ENCODE measurements around the gene ASPSCR1.

Gene ASPSCR1

GRCh38 chr17:81999587-81999975 lies 22.2 kb downstream of the ASPSCR1 start:
- DNase-seq (ENCODE audit: low spot score) = no peak

DNA sequence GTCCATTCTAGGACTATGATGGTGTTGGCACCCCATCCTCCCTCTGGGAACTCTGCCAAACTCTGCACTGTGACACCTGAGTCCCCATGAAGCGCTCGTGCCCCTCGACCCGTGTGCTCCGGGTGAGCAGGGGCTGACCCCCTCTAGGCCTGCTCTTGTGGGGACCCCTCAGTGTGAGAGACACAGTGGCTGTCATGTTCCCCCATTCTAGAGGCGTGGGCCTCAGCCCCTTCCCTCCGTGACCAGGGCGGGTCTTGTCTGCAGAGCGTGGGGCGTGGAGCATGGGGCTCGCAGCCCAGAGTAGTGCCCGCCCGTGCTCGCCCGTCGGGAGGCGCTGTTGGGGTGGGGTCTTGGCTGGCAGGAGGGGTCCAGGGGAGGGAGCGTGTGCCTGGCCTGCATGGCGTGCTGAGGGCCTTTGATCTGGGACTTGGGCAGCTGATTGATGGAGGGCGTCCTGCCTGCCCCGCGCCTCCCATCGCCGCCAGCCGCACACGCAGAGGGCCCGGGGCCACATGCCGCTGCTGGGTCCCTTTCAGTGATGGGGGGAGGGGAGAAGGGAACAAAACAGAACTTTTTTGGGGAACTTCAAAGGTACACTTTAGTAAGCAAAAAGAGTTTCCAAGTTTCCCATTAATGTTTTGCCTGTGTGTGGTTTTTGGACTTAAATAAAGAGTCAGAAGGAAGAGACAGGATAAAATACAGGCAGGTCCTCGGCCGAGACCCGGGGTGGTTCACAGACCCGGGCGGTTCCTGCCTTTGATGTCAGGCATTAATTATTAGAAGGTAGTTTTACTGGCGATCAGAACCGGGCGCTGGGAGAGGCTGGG lies 22.8 kb downstream of the ASPSCR1 start:
- DNase-seq (ENCODE audit: low spot score) = no peak

DNA sequence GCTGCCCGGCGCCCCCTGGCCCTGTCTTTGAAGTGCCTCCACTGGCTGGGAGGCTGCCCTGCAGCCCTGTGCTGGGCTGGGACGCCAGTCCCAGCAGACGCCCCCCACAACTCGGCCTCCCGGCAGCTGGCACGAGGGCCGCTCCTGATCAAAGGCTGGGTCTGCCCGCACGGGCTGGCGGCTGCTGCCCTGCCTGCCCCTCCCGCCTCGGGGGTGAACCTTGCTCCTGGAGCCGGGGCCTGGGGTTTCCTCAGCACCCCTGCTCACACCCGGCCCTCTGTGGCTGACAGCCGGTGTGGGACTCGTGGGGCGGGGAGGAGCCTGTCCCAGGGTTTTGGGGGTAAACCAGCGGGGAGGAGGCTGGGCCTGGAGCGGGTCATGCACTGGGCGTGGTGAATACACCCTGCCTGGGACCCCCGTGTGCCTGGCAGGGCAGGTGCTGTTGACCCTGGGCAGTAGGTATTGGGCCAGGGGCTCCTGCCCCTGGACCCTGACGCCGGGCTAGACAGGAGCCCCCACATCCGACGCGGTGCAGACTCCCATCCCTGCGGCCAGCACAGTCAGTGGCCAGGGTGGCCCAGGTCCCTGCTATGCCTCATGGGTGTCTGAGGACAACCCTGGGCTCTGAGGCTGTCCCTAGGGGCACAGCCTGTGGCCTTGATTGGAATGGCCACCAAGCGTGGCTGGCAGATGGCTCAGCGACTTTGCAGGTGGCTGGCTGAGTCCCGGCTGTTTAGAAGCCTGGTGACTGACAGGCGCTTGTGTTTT lies 23.6 kb downstream of the ASPSCR1 start:
- no peak for DNase-seq (ENCODE audit: low spot score)

- no peak for DNase-seq (ENCODE audit: low spot score)
Observed at GRCh38 chr17:82001571-82002056, 24.2 kb downstream of the ASPSCR1 start.

DNA sequence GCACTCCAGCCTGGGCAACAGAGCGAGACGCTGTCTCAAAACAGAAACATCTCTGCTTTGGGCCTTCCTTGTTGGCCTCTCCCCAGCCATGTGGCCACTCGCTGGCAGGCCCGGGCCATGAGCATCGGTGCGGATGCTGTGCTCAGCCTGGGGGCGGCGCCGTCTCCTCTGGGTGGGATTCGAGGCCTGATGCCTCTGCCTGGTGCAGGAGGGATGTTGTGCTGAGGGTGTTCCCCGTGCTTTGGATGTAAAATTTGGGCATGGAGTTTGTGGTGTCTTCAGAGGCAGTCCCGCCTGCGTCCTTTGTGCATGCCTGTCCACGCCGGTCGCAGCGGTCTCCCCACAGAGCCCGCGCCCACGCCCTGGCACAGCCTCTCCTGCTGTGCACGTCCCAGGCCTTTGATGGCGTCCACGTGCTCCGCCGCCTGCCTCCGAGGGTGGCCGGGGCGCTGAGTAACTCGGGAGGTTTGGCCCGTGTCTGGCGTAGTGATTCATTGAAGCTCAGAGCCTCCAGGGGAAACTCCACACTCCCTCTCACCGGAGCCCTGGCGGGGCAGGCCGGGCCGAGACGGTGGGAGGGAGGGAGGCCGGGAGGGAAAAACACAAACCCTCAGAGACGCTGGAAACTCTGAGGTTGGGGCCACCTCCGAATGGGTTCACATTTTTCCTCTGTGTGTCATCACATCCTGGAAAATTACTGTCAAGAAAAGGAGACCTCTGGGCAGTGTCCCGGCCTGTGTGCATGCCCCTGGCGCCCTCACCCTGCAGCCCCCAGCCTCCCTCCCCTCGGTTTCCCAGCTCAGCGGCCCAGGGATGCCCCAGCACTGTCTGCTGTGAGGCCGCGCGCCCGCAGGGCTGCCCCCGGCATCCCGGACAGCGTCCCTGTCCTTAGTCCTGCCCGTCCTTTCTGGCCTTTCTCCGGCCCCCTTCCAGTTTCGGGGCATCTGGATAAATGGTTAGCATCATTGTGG lies 26.3 kb downstream of the ASPSCR1 start:
- no peak for DNase-seq (ENCODE audit: low spot score)

GRCh38 chr17:82004517-82005455 lies 27.4 kb downstream of the ASPSCR1 start:
- DNase-seq (ENCODE audit: low spot score) = no peak

DNA sequence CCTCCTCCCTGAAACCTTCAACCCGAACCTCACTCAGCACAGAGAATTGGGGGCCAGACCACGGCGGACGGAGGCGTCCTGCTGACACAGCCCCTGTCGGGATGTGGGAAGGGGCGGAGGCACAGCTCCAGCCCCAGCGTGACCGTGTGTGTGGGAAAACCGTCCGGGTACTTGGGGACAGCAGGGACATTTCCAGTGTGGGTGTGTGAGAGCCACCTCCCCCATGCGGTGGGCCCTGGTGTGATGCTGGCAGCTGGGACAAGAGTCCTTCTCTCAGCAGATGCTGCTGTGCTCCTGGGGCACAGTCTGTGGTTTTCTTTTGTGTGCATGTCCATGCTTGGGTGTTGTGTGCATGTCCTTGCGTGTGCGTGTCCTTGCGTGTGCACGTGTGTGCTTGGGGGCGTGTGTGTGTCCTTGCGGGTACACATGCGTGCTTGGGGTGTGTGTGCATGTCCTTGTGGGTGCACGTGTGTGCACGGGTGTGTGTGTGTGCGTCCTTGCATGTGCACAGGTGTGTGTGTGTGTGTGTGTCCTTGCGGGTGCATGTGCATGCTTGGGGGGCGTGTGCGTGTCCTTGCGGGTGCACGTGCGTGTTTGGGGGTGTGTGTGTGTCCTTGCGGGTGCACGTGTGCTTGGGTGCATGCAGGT lies 28.4 kb downstream of the ASPSCR1 start:
- DNase-seq (ENCODE audit: low spot score) = no peak

DNA sequence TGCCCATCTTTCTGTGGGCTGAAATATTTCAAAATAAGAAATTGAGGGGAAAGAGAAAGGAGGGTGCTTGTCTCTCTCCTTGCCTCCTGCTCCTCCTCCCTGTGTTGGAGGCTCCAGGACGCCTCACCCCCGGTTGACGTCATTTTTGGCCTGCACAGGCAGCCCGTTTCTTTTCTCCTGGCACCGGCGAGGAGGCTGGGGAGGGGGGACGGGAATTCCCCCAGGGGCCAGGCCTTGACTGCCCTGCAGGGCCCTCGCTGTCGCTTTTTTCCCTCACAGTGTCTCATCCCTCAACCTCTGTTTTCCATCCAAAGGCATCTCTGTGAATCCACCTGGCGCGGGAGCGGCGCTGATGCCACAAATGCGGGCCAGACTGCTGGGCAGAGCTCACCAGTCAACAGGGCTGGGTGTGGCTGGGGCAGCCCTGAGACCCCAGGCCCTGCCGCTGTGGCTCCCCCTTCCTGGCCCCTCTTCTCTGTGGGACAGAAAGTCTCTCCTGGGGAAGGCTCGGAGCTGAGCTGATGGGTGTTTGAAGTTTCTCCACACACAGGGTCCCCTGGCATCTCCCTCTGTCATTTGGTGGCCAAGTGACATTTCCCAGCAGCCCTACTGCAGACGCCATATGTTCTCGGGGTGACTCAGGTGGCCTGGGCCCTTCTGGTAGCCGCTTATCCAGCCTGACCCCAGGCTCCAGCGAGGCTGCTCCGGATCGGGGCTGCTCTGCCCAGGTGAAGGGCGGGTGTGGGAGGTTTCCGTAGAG lies 29.2 kb downstream of the ASPSCR1 start:
- DNase-seq (ENCODE audit: low spot score) = no peak

DNA sequence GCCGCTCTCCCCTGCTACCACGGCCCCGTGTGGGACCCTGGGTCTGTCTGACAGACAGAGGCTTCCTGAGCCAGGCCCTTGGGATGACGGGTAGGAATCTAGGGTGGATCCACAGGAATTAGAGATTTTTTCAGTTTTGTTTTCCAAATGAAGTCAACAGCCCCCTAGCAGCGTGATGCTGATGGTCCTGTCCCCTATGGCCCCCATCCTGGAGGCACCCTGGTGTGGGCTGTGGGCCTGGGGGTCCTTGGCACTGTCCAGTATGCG lies 29.7 kb downstream of the ASPSCR1 start:
- no peak for DNase-seq (ENCODE audit: low spot score)

GRCh38 chr17:82007495-82008257 lies 30.2 kb downstream of the ASPSCR1 start:
- DNase-seq (ENCODE audit: low spot score) = no peak

GRCh38 chr17:82008258-82008940 lies 31.0 kb downstream of the ASPSCR1 start:
- no peak for DNase-seq (ENCODE audit: low spot score)

- DNase-seq (ENCODE audit: low spot score) = no peak
Observed at GRCh38 chr17:82008941-82009405, 31.5 kb downstream of the ASPSCR1 start.

GRCh38 chr17:82009413-82009812 lies 32.0 kb downstream of the ASPSCR1 start:
- no peak for DNase-seq (ENCODE audit: low spot score)

GRCh38 chr17:82010575-82011525 lies 33.4 kb downstream of the ASPSCR1 start:
- DNase-seq (ENCODE audit: low spot score) = no peak

DNA sequence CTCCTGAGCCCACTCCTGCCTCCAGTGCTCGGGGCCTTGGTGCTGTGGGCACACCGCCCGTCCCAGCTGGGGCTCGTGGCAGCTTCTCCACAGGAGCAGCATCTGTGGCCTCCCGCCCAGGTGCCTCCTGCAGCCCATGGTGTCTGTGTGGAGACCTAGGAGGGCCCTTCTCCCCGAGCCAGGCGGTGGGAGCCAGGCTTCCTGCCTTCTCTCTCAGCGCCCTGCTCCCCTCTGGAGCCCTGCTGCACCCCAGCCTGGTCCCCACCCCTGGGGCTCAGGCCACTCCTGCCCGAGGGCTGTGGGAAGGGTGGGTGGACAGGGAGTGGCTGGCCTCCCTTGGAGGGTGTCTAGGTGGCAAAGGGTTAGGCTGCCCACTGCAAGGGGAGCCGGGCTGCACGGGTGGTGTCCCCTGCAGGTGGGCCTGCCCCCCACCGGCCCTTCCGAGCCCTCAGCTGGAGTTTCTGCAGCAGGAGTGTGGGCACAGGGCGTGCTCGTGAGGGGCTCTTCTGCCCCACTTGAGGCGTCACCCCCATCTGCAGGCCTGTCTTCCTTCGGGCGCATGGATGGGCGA lies 34.3 kb downstream of the ASPSCR1 start:
- DNase-seq (ENCODE audit: low spot score) = no peak

DNA sequence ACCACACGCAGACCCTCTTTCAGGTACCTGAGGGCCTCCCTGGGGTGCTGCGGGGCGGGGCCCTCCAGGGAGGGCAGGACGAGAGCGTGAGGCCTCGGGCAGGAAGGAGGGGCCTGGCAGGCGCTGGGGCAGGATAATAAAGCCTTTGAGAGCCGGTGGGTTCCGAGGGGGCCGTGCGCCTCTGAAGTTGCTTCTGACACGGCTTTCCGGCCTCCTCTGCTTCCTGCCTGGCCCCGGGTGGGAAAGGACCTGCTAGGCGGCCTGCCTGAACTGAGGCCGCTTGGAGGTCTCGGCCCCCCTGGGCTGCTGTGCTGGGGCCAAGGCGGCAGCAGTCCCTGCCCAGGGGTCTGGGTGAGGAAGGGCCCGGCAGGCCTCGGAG lies 34.8 kb downstream of the ASPSCR1 start:
- no peak for DNase-seq (ENCODE audit: low spot score)
